A549 (cell line): Measurements from ENCODE around the gene CDH4. TPM values are rescaled to one million over a fixed set of nuclear protein-coding genes. Genes with fewer than 3 reads are reported as not detected.

Experiments used
- ATAC-seq, 2 experiments: fragments of 200-7000 bp in 1 of 2; fragments of >200 bp in 1 of 2; cut with Nextera tagmentation in 1 of 2; cut with Tn5 transposase in 1 of 2; 3 replicates each; pipeline versions ENCODE4 v1.8.0 to v1.9.1; 2018 to 2020; ENCODE audit warnings: mild to moderate bottlenecking in 1 of 2, moderate library complexity in 1 of 2
- CTCF ChIA-PET: fragments of 300-600 bp; sonication (Branson Sonifier 250); formaldehyde crosslinking; extraction: SDS; loops from one replicate; lab custom pipeline; 2021; ENCODE audit warnings: antibody characterized with exemption, inconsistent platforms; lab: Yijun Ruan, JAX
- POLR2A ChIA-PET: fragments of 350-600 bp; formaldehyde crosslinking; extraction: SDS; loops from one replicate; lab custom pipeline; 2021; ENCODE audit warnings: antibody characterized with exemption, inconsistent platforms; lab: Yijun Ruan, JAX
- DNase-seq, 2 experiments: peaks; one replicate each; pipeline versions ENCODE4 v3.0.0 to v3.0.0-alpha.2; 2011 to 2016; ENCODE audit warnings: low read depth in 1 of 2, low spot score in 1 of 2
- FAIRE-seq: peaks from 2 replicates; lab custom pipeline; 2011; peaks lifted over from hg19 to GRCh38; lab: Jason Lieb, UNC
- H3K27ac ChIP-seq, 2 experiments: fragments of >200 bp; sonication (Bioruptor Twin); formaldehyde crosslinking; 3 replicates each; pipeline ENCODE4 v1.5.1; 2016 to 2017
- H3K4me1 ChIP-seq: fragments of >200 bp; sonication (Bioruptor Twin); formaldehyde crosslinking; 3 replicates; pipeline ENCODE4 v1.6.1; 2016
- H3K4me2 ChIP-seq: fragments of >200 bp; sonication (Bioruptor Twin); formaldehyde crosslinking; 3 replicates; pipeline ENCODE4 v1.6.1; 2016
- H3K4me3 ChIP-seq: fragments of >200 bp; sonication (Bioruptor Twin); formaldehyde crosslinking; 3 replicates; pipeline ENCODE4 v1.5.1; 2016
- H3K9me3 ChIP-seq: fragments of >200 bp; sonication (Bioruptor Twin); formaldehyde crosslinking; 3 replicates; pipeline ENCODE4 v1.6.1; 2016
- ATOH8 ChIP-seq: fragments of 250-450 bp; sonication (Bioruptor Pico); IDR thresholded peaks from 2 replicates; pipeline ENCODE4 v1.5.0; 2020; ENCODE audit warnings: low read depth, mild to moderate bottlenecking, moderate library complexity
- CBX8 ChIP-seq: fragments of 200-600 bp; sonication (generic); IDR thresholded peaks from 2 replicates; pipeline ENCODE4 v1.6.1; 2016
- CEBPB ChIP-seq, 2 experiments: fragments of >200 bp in 1 of 2; sonication (Bioruptor Twin) in 1 of 2; formaldehyde crosslinking in 1 of 2; IDR thresholded peaks; 2 replicates each; pipeline ENCODE4 v1.6.1; 2012 to 2016
- CHD2 ChIP-seq: fragments of 150-350 bp; IDR thresholded peaks from 2 replicates; pipeline ENCODE4 v1.6.1; 2014; ENCODE audit warnings: low read length; ENCODE audit not compliant: partially characterized antibody
- CHD4 ChIP-seq: fragments of 200-600 bp; sonication (generic); IDR thresholded peaks from 2 replicates; pipeline ENCODE4 v1.6.1; 2016; ENCODE audit warnings: antibody characterized with exemption, mild to moderate bottlenecking, borderline replicate concordance
- EHF ChIP-seq: fragments of 250-450 bp; sonication (Bioruptor Pico); IDR thresholded peaks from 2 replicates; pipeline ENCODE4 v1.5.0; 2020; ENCODE audit warnings: mild to moderate bottlenecking
- EHMT2 ChIP-seq: fragments of 200-600 bp; sonication (generic); IDR thresholded peaks from 2 replicates; pipeline ENCODE4 v1.6.1; 2016; ENCODE audit warnings: antibody characterized with exemption, low read depth, mild to moderate bottlenecking, moderate library complexity
- EP300 ChIP-seq, 2 experiments: fragments of >200 bp; sonication (Bioruptor Twin); formaldehyde crosslinking; IDR thresholded peaks; 2 replicates in 1 of 2; 3 replicates in 1 of 2; pipeline ENCODE4 v1.6.1; 2016 to 2017
- FOSB ChIP-seq: fragments of 250-450 bp; sonication (Bioruptor Pico); IDR thresholded peaks from 2 replicates; pipeline ENCODE4 v1.5.0; 2020; ENCODE audit warnings: mild to moderate bottlenecking, moderate library complexity
- HDAC2 ChIP-seq: fragments of 200-600 bp; sonication (generic); IDR thresholded peaks from 2 replicates; pipeline ENCODE4 v1.6.1; 2016
- HEYL ChIP-seq: fragments of 250-450 bp; sonication (Bioruptor Pico); IDR thresholded peaks from 2 replicates; pipeline ENCODE4 v1.8.0; 2021; ENCODE audit warnings: mild to moderate bottlenecking, moderate library complexity
- JUN ChIP-seq, 2 experiments: fragments of >200 bp; sonication (Bioruptor Twin); formaldehyde crosslinking; IDR thresholded peaks; 2 replicates in 1 of 2; 3 replicates in 1 of 2; pipeline ENCODE4 v1.6.1; 2016 to 2017
- KDM1A ChIP-seq: fragments of 200-600 bp; sonication (generic); IDR thresholded peaks from 2 replicates; pipeline ENCODE4 v1.6.1; 2016; ENCODE audit warnings: low read depth, mild to moderate bottlenecking
- MAZ ChIP-seq: fragments of 150-350 bp; IDR thresholded peaks from 2 replicates; pipeline ENCODE4 v1.6.1; 2014; ENCODE audit warnings: antibody characterized with exemption, low read depth, low read length, borderline replicate concordance
- NR3C1 ChIP-seq: fragments of >200 bp; sonication (Bioruptor Twin); formaldehyde crosslinking; IDR thresholded peaks from 3 replicates; pipeline ENCODE4 v1.6.1; 2017
- RARB ChIP-seq: fragments of 250-450 bp; sonication (Bioruptor Pico); IDR thresholded peaks from 2 replicates; pipeline ENCODE4 v1.8.0; 2021; ENCODE audit warnings: mild to moderate bottlenecking, moderate library complexity
- RFX5 ChIP-seq: fragments of 450-650 bp; IDR thresholded peaks from 2 replicates; pipeline ENCODE4 v1.7.1; 2014; ENCODE audit warnings: antibody characterized with exemption, mild to moderate bottlenecking, moderate library complexity
- RNF2 ChIP-seq: fragments of 200-600 bp; sonication (generic); IDR thresholded peaks from 2 replicates; pipeline ENCODE4 v1.6.1; 2016; ENCODE audit warnings: low read depth, mild to moderate bottlenecking, antibody characterized with exemption, moderate library complexity, borderline replicate concordance
- SMC3 ChIP-seq: fragments of >200 bp; sonication (Bioruptor Twin); formaldehyde crosslinking; IDR thresholded peaks from 3 replicates; pipeline ENCODE4 v1.6.1; 2018; ENCODE audit warnings: inconsistent platforms
- SREBF2 ChIP-seq: fragments of 450-650 bp; IDR thresholded peaks from 2 replicates; pipeline ENCODE4 v1.6.1; 2014; ENCODE audit warnings: mild to moderate bottlenecking, moderate library complexity
- TP53 ChIP-seq: fragments of 250-450 bp; sonication (Bioruptor Pico); IDR thresholded peaks from 2 replicates; pipeline ENCODE4 v1.5.0; 2021; ENCODE audit warnings: mild to moderate bottlenecking, moderate library complexity
- ZC3H11A ChIP-seq: fragments of 450-650 bp; IDR thresholded peaks from 2 replicates; pipeline ENCODE4 v1.6.1; 2014; ENCODE audit warnings: antibody characterized with exemption, mild to moderate bottlenecking
- ZFP36 ChIP-seq: fragments of 450-650 bp; IDR thresholded peaks from 2 replicates; pipeline ENCODE4 v1.6.1; 2014; ENCODE audit warnings: borderline replicate concordance; ENCODE audit not compliant: partially characterized antibody
- ZNF302 ChIP-seq: fragments of 250-450 bp; sonication (Bioruptor Pico); IDR thresholded peaks from 2 replicates; pipeline ENCODE4 v1.9.0; 2021; ENCODE audit warnings: inconsistent platforms, mild to moderate bottlenecking, moderate library complexity
- ZSCAN20 ChIP-seq: fragments of 250-450 bp; sonication (Bioruptor Pico); IDR thresholded peaks from 2 replicates; pipeline ENCODE4 v1.8.0; 2022; ENCODE audit warnings: mild to moderate bottlenecking, moderate library complexity
- WGBS: methylation state at CpG from one replicate; pipeline ENCODE4 v1.1.6; 2017; ENCODE audit errors: missing lambda C conversion rate; 5-methylcytosine and 5-hydroxymethylcytosine counted together
- polyA plus RNA-seq, 4 experiments: library from polyadenylated mRNA; depleted of rRNA in 3 of 4; stranded (reverse); fragments of >200 nt; fragmentation: RNase III in 1 of 4; extraction: RNeasy Plus Mini Kit Qiagen cat#74134 plus additional on column Dnase treatment in 1 of 4; gene quantifications; 2 replicates in 3 of 4; 3 replicates in 1 of 4; pipeline ENCODE4 v1.2.3, GENCODE V29; 2011 to 2017

Gene CDH4
- polyA plus RNA-seq, 2 of the 4 experiments (the other 2 are of a cell fraction), result 3.4 to 10.3 TPM

GRCh38 chr20:61324906-61325305, 72.8 kb downstream of the CDH4 start:
- TF ChIP-seq RNF2, result no peak
- TF ChIP-seq RFX5, result no peak
- no peak for TF ChIP-seq MAZ
- no peak for TF ChIP-seq TP53 (CRISPR knock-in tag)
- TF ChIP-seq FOSB, result no peak
- TF ChIP-seq ATOH8 (CRISPR knock-in tag), result no peak
- no peak for TF ChIP-seq JUN (IDR thresholded peaks at IDR 0.05)
- TF ChIP-seq, all 56 proteins: peak for 0
- Histone ChIP-seq H3K4me1 (no peaks in the 10 kb centered on the region), H3K9me3 (no peaks in the 10 kb centered on the region), H3K4me3 (no peak overlapping the region), H3K4me2 (no peak overlapping the region), H3K27ac (no peak overlapping the region)
- POLR2A ChIA-PET, result no interaction called here
- ATAC-seq (no peak), FAIRE-seq (no peak), DNase-seq (no peak)
- 85% methylated on average over 8 of the region's 8 CpGs for WGBS
- CTCF ChIA-PET, result no interaction called here

- H3K9me3 ChIP-seq, result no peaks in the 10 kb centered on the region
- ChIA-PET CTCF (interaction anchor here (0.7 kb wide), 1 partner anchor 16 kb away, joined by 3 read pairs; no protein-coding TSS in a partner anchor), POLR2A (no interaction called here)
- no peak overlapping the region for H3K27ac ChIP-seq
- 83% methylated on average over 10 of the region's 10 CpGs for WGBS
- no peak for DNase-seq
- no peak overlapping the region for H3K4me2 ChIP-seq
- H3K4me3 ChIP-seq, result no peak overlapping the region
- TF ChIP-seq RNF2 (no peak), HDAC2 (no peak), ZC3H11A (no peak), ZNF302 (no peak), RFX5 (no peak), ZFP36 (no peak), EP300 (IDR thresholded peaks at IDR 0.05) (no peak), RARB (CRISPR knock-in tag) (no peak)
- no peak for ATAC-seq
- no peak for FAIRE-seq
- no peaks in the 10 kb centered on the region for H3K4me1 ChIP-seq
Observed at GRCh38 chr20:61325718-61326117, 73.7 kb downstream of the CDH4 start.

GRCh38 chr20:61328911-61329558, 77.0 kb downstream of the CDH4 start:
- Histone ChIP-seq H3K4me1 (no peaks in the 10 kb centered on the region), H3K9me3 (no peaks in the 10 kb centered on the region), H3K27ac (no peak overlapping the region), H3K4me3 (no peak overlapping the region), H3K4me2 (no peak overlapping the region)
- FAIRE-seq (no peak), DNase-seq (no peak), ATAC-seq (peak; percentile 61 to 64; a peak in 4 of 6 replicates)
- TF ChIP-seq ZSCAN20 (CRISPR knock-in tag) (no peak), TP53 (CRISPR knock-in tag) (no peak), SMC3 (no peak), RARB (CRISPR knock-in tag) (no peak), EP300 (IDR thresholded peaks at IDR 0.05) (no peak), EHMT2 (no peak), CHD2 (no peak), NR3C1 (no peak), HDAC2 (no peak), CBX8 (no peak), CHD4 (no peak), SREBF2 (no peak), KDM1A (no peak), HEYL (CRISPR knock-in tag) (no peak), EHF (CRISPR knock-in tag) (no peak), CEBPB (IDR thresholded peaks at IDR 0.05) (no peak)
- POLR2A ChIA-PET, result no interaction called here
- 71% methylated on average over 17 of the region's 17 CpGs for WGBS
- CTCF ChIA-PET, result interaction anchor here (1.3 kb wide), 1 partner anchor 1118 kb away, joined by 3 read pairs; no protein-coding TSS in a partner anchor
